HG02840 (cell line): ENCODE data around the gene ERGIC1.
"Not testable (repeated sequence)": the region's sequence is repeated elsewhere in the genome, so short reads cannot be mapped to it uniquely, and the experiment has no call there.

Source experiments
- ATAC-seq: cut with Tn5 transposase; IDR thresholded peaks from one replicate; pipeline ENCODE4 v1.9.1; 2021; ENCODE audit warnings: mild to moderate bottlenecking, moderate library complexity, moderate number of reproducible peaks; ENCODE audit not compliant: unreplicated experiment, low FRiP score

Gene ERGIC1

GRCh38 chr5:172845154-172845553 lies 11.1 kb downstream of the ERGIC1 start:
- no peak for ATAC-seq

- ATAC-seq = no peak
Observed at GRCh38 chr5:172845576-172845975, 11.5 kb downstream of the ERGIC1 start.

- ATAC-seq = no peak
Observed at GRCh38 chr5:172846249-172846648, 12.2 kb downstream of the ERGIC1 start.

GRCh38 chr5:172846677-172847076 lies 12.6 kb downstream of the ERGIC1 start:
- ATAC-seq = no peak

GRCh38 chr5:172847584-172847983 lies 13.5 kb downstream of the ERGIC1 start:
- not testable (repeated sequence) for ATAC-seq

- ATAC-seq = no peak
Observed at GRCh38 chr5:172848419-172848818, 14.4 kb downstream of the ERGIC1 start.

GRCh38 chr5:172849606-172850453 lies 15.8 kb downstream of the ERGIC1 start:
- no peak for ATAC-seq

GRCh38 chr5:172850454-172850797 lies 16.4 kb downstream of the ERGIC1 start:
- ATAC-seq = no peak

- ATAC-seq = not testable (repeated sequence)
Observed at GRCh38 chr5:172851254-172851653, 17.2 kb downstream of the ERGIC1 start.

- no peak for ATAC-seq
Observed at GRCh38 chr5:172852490-172853354, 18.7 kb downstream of the ERGIC1 start.

- no peak for ATAC-seq
Observed at GRCh38 chr5:172853355-172853975, 19.4 kb downstream of the ERGIC1 start.

GRCh38 chr5:172854451-172854871 lies 20.4 kb downstream of the ERGIC1 start:
- no peak for ATAC-seq

- no peak for ATAC-seq
Observed at GRCh38 chr5:172854971-172855370, 20.9 kb downstream of the ERGIC1 start.

GRCh38 chr5:172855597-172856292 lies 21.7 kb downstream of the ERGIC1 start:
- ATAC-seq = no peak

GRCh38 chr5:172856336-172856735 lies 22.3 kb downstream of the ERGIC1 start:
- no peak for ATAC-seq

- ATAC-seq = no peak
Observed at GRCh38 chr5:172857982-172858381, 23.9 kb downstream of the ERGIC1 start.

- ATAC-seq = no peak
Observed at GRCh38 chr5:172858511-172858989, 24.5 kb downstream of the ERGIC1 start.

GRCh38 chr5:172858990-172859811 lies 25.1 kb downstream of the ERGIC1 start:
- ATAC-seq = no peak

GRCh38 chr5:172859966-172860365 lies 25.9 kb downstream of the ERGIC1 start:
- no peak for ATAC-seq
